Measurements from ENCODE around the gene RBM33. TPM values are rescaled to one million over a fixed set of nuclear protein-coding genes. Genes with fewer than 3 reads are reported as not detected.

The RBM33 gene
- total RNA-seq, 4 donors from 2014 or later: 20.6 to 85.1 (median 38.4) TPM

DNA sequence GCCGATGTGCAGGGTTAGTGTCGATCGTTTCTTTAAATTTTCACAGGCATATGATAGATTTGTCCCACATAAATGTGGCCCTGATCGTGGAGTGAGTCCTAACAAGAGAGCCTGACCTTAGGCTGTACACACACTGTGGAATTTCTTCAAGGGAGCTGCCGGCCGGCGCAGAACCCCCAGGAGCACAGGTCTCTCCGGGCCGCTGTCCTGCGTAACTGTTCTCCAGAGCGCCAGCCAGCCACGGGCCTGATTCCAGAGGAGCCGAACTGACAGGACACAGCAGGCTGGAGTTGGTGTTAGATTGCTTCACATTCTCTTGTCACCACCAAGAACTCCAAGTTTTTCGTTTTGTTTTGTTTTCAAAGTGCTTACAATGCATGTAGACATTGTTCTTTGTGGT is 130.5 kb downstream of the RBM33 start:
- H3K27ac ChIP-seq: no peak overlapping the region
- peak in 1 of 2 donors; percentile 39 for DNase-seq
- no peaks in the 10 kb centered on the region for H3K9me3 ChIP-seq
- H3K36me3 ChIP-seq: no peaks in the 10 kb centered on the region
- TF ChIP-seq POLR2A (IDR thresholded peaks at IDR 0.05): no peak
- no peak for TF ChIP-seq CTCF (IDR thresholded peaks at IDR 0.05)
- H3K4me1 ChIP-seq: peaks cover 0 to 12% of the 10 kb centered on the region in 2 donors
- no peaks in the 10 kb centered on the region for H3K27me3 ChIP-seq
- intact Hi-C loops (cut with DNase I; ENCODE audit: low total_unique reads): no loop called here
- no peak overlapping the region for H3K4me3 ChIP-seq

- no peak for TF ChIP-seq CTCF (IDR thresholded peaks at IDR 0.05)
- TF ChIP-seq POLR2A (IDR thresholded peaks at IDR 0.05): no peak
- no peak overlapping the region for H3K27ac ChIP-seq
- H3K27me3 ChIP-seq: no peaks in the 10 kb centered on the region
- no peaks in the 10 kb centered on the region for H3K36me3 ChIP-seq
- H3K4me1 ChIP-seq: peaks cover 0 to 9% of the 10 kb centered on the region in 2 donors
- no peak overlapping the region for H3K4me3 ChIP-seq
- H3K9me3 ChIP-seq: no peaks in the 10 kb centered on the region
- intact Hi-C loops (cut with DNase I; ENCODE audit: low total_unique reads): no loop called here
- DNase-seq: no peak
Observed at GRCh38 chr7:155775691-155776090, 131.2 kb downstream of the RBM33 start.

GRCh38 chr7:155776606-155777005 is 132.1 kb downstream of the RBM33 start:
- intact Hi-C loops (cut with DNase I; ENCODE audit: low total_unique reads): no loop called here

GRCh38 chr7:155778349-155778748 is 133.9 kb downstream of the RBM33 start:
- Histone ChIP-seq H3K4me3 (no peak overlapping the region), H3K4me1 (no peaks in the 10 kb centered on the region), H3K36me3 (no peaks in the 10 kb centered on the region), H3K27ac (no peak overlapping the region), H3K9me3 (no peaks in the 10 kb centered on the region), H3K27me3 (no peaks in the 10 kb centered on the region)
- intact Hi-C loops (cut with DNase I; ENCODE audit: low total_unique reads): no loop called here
- TF ChIP-seq CTCF (IDR thresholded peaks at IDR 0.05) (no peak), POLR2A (IDR thresholded peaks at IDR 0.05) (no peak)
- no peak for DNase-seq

More at GRCh38 chr7:155776606-155777005, 132.1 kb downstream of the RBM33 start:
- no peaks in the 10 kb centered on the region for H3K27me3 ChIP-seq
- H3K27ac ChIP-seq: no peak overlapping the region
- H3K4me3 ChIP-seq: no peak overlapping the region
- no peak for DNase-seq
- peaks cover 0 to under 1% of the 10 kb centered on the region in 2 donors for H3K4me1 ChIP-seq
- TF ChIP-seq CTCF (IDR thresholded peaks at IDR 0.05) (no peak), POLR2A (IDR thresholded peaks at IDR 0.05) (no peak)
- no peaks in the 10 kb centered on the region for H3K36me3 ChIP-seq
- no peaks in the 10 kb centered on the region for H3K9me3 ChIP-seq

DNA sequence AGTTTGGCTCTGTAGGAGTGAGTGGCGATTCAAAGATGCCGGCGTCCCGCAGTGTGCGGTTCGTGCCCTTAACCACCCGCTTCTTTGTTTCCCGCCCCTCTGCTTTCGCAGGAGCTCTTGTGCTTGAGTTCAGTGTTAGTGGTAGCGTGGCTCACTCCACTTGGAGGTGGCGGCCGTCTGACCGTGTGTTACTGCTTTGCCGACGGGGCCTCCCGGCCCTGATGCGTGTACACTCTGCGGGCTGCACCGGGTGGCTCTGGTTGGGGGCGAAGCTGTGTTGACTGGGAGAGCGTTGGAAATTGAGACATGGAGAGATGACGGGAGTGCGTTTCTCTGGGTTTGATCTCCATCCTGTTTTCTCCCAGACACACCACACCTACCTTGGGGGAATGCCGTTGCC is 136.4 kb downstream of the RBM33 start:
- no peaks in the 10 kb centered on the region for H3K36me3 ChIP-seq
- H3K4me3 ChIP-seq: no peak overlapping the region
- H3K9me3 ChIP-seq: no peaks in the 10 kb centered on the region
- no peaks in the 10 kb centered on the region for H3K27me3 ChIP-seq
- TF ChIP-seq CTCF (IDR thresholded peaks at IDR 0.05): no peak
- TF ChIP-seq POLR2A (IDR thresholded peaks at IDR 0.05): no peak
- no peak for DNase-seq
- intact Hi-C loops (cut with DNase I; ENCODE audit: low total_unique reads): no loop called here
- H3K27ac ChIP-seq: no peak overlapping the region
- H3K4me1 ChIP-seq: no peaks in the 10 kb centered on the region
